Stomach (tissue), 4 donors: ENCODE results near the gene TEX51.

Source experiments
- CTCF ChIP-seq, 7 experiments: fragments of 450-650 bp in 4 of 7; fragments of 200-600 bp in 3 of 7; sonication (generic) in 3 of 7; IDR thresholded peaks; one replicate each; pipeline ENCODE4 v1.5.1; 2016 to 2019; ENCODE audit warnings: antibody characterized with exemption in 7 of 7, control low read depth in 2 of 7, mild to moderate bottlenecking in 1 of 7
- EP300 ChIP-seq: sonication (generic); formaldehyde crosslinking; IDR thresholded peaks from one replicate; pipeline ENCODE4 v1.6.1; 2017; ENCODE audit warnings: antibody characterized with exemption

DNA sequence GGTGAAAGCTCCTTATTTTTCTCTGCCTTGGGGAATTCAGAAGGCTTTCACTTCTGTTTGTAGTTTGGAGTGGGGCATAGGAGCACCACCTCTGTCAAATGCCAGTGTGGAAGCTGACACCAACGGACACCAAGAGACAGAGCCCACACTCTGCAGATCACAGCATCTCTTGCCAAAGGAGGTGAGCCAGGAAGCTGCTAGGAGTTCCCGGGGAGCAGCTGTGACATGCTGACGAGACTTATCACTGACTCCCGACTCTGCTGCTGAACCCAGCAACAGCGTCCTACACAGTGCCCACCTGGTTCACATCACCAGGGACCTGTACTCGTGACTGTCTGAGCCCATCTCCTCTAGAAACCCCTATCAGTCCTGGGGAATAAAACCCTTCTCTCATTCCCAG lies 8.1 kb downstream of the TEX51 start:
- no peak for TF ChIP-seq EP300
- no peak for TF ChIP-seq CTCF (IDR thresholded peaks at IDR 0.05)
